Stimulated activated CD8-positive, alpha-beta memory T cell treated with anti-CD3 and anti-CD28 coated beads, Interleukin-4, amount 100 ng/mL, for 24 hours (primary cell): ENCODE results near the gene PDE3B.
"Not testable (repeated sequence)": the region's sequence is repeated elsewhere in the genome, so short reads cannot be mapped to it uniquely, and the experiment has no call there.

Experiments used
- DNase-seq: peaks from one replicate; pipeline ENCODE4 v3.0.0-alpha.2; 2020; ENCODE audit warnings: low read depth

PDE3B gene

GRCh38 chr11:14641801-14642200, 1.8 kb upstream of the PDE3B start:
- no peak for DNase-seq

GRCh38 chr11:14642453-14642852, 1.2 kb upstream of the PDE3B start:
- no peak for DNase-seq

GRCh38 chr11:14642873-14643696, 519 bp upstream of the PDE3B start:
- DNase-seq: no peak

- peak; percentile 12 for DNase-seq
These were observed 816 bp downstream of the PDE3B start for GRCh38 chr11:14644226-14645014.

- DNase-seq: no peak
These were observed 1.7 kb downstream of the PDE3B start for GRCh38 chr11:14645015-14645912.

GRCh38 chr11:14645985-14646900, 2.6 kb downstream of the PDE3B start:
- no peak for DNase-seq

GRCh38 chr11:14650064-14650463, 6.5 kb downstream of the PDE3B start:
- DNase-seq: no peak

GRCh38 chr11:14653090-14653489, 9.5 kb downstream of the PDE3B start:
- DNase-seq: no peak

GRCh38 chr11:14655435-14655834, 11.8 kb downstream of the PDE3B start:
- DNase-seq: no peak

- no peak for DNase-seq
These were observed 13.2 kb downstream of the PDE3B start for GRCh38 chr11:14656536-14657457.

GRCh38 chr11:14657841-14658240, 14.2 kb downstream of the PDE3B start:
- no peak for DNase-seq

GRCh38 chr11:14664926-14665325, 21.3 kb downstream of the PDE3B start:
- not testable (repeated sequence) for DNase-seq

- DNase-seq: not testable (repeated sequence)
These were observed 23.7 kb downstream of the PDE3B start for GRCh38 chr11:14667329-14667728.

GRCh38 chr11:14668731-14669301, 25.2 kb downstream of the PDE3B start:
- no peak for DNase-seq

- no peak for DNase-seq
These were observed 25.9 kb downstream of the PDE3B start for GRCh38 chr11:14669499-14669898.

- DNase-seq: no peak
These were observed 26.4 kb downstream of the PDE3B start for GRCh38 chr11:14669958-14670357.

GRCh38 chr11:14672635-14673034, 29.0 kb downstream of the PDE3B start:
- DNase-seq: no peak

GRCh38 chr11:14673421-14673820, 29.8 kb downstream of the PDE3B start:
- no peak for DNase-seq

- DNase-seq: no peak
These were observed 30.3 kb downstream of the PDE3B start for GRCh38 chr11:14673824-14674405.
